ENCODE data around the gene SMYD3. TPM values are rescaled to one million over a fixed set of nuclear protein-coding genes. Genes with fewer than 3 reads are reported as not detected.

SMYD3 gene
- total and polyA plus RNA-seq, 10 of the 15 experiments (the other 5 are each of a cell fraction or from before 2014, with no cell fraction given), result 18.3 to 54.0 (median 24.8) TPM

GRCh38 chr1:245921417-245921816 lies 585.7 kb downstream of the SMYD3 start:
- H3K9me3 ChIP-seq (replicated peaks; ENCODE audit: control insufficient read depth, insufficient read depth, low read length), result no peaks in the 10 kb centered on the region; the same call in 1 of the 3 replicates
- peaks cover 3% of the 10 kb centered on the region; the same call in 1 of the 2 replicates for H3K4me1 ChIP-seq (ENCODE audit: control insufficient read depth, insufficient read depth, low read length)
- H3K79me2 ChIP-seq (ENCODE audit: control insufficient read depth, insufficient read depth, low read length), result no peaks in the 10 kb centered on the region
- H3K27me3 ChIP-seq (replicated peaks in 1 of 2; ENCODE audit: control insufficient read depth in 2 of 2, insufficient read depth in 2 of 2, low read length in 1 of 2), result no peaks in the 10 kb centered on the region
- POLR2A ChIA-PET, result no interaction called here
- FAIRE-seq (no peak), DNase-seq (ENCODE audit: low read depth, low spot score) (no peak), ATAC-seq (no peak)
- H2AFZ ChIP-seq (ENCODE audit: control insufficient read depth, low read depth, low read length), result no peak overlapping the region
- no peak for TF ChIP-seq JUND (IDR thresholded peaks at IDR 0.05; ENCODE audit: low read depth, low read length)
- TF ChIP-seq IRF4 (IDR thresholded peaks at IDR 0.05; ENCODE audit: low read depth, low read length), result no peak
- no peak for TF ChIP-seq CREB1 (IDR thresholded peaks at IDR 0.05; ENCODE audit: low read depth)
- TF ChIP-seq NFYA (IDR thresholded peaks at IDR 0.05; ENCODE audit: borderline replicate concordance, low read depth, low read length), result no peak
- TF ChIP-seq, protein P1, sequence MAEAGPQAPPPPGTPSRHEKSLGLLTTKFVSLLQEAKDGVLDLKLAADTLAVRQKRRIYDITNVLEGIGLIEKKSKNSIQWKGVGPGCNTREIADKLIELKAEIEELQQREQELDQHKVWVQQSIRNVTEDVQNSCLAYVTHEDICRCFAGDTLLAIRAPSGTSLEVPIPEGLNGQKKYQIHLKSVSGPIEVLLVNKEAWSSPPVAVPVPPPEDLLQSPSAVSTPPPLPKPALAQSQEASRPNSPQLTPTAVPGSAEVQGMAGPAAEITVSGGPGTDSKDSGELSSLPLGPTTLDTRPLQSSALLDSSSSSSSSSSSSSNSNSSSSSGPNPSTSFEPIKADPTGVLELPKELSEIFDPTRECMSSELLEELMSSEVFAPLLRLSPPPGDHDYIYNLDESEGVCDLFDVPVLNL (IDR thresholded peaks at IDR 0.05; ENCODE audit: low read depth, low read length), result no peak
- TF ChIP-seq, protein P2, sequence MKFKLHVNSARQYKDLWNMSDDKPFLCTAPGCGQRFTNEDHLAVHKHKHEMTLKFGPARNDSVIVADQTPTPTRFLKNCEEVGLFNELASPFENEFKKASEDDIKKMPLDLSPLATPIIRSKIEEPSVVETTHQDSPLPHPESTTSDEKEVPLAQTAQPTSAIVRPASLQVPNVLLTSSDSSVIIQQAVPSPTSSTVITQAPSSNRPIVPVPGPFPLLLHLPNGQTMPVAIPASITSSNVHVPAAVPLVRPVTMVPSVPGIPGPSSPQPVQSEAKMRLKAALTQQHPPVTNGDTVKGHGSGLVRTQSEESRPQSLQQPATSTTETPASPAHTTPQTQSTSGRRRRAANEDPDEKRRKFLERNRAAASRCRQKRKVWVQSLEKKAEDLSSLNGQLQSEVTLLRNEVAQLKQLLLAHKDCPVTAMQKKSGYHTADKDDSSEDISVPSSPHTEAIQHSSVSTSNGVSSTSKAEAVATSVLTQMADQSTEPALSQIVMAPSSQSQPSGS (IDR thresholded peaks at IDR 0.05; ENCODE audit: low read length), result no peak
- no peak for TF ChIP-seq WRNIP1 (IDR thresholded peaks at IDR 0.05; ENCODE audit: borderline replicate concordance, low read depth, low read length)
- TF ChIP-seq MTA3 (IDR thresholded peaks at IDR 0.05; ENCODE audit: borderline replicate concordance, low read length), result no peak
- TF ChIP-seq BRCA1 (IDR thresholded peaks at IDR 0.05; ENCODE audit: low read depth, low read length), result no peak
- no peak for TF ChIP-seq SMARCA5 (IDR thresholded peaks at IDR 0.05)
- no peak for TF ChIP-seq ZBTB40 (IDR thresholded peaks at IDR 0.05; ENCODE audit: borderline replicate concordance)
- no TSS peak for BruUV-seq (replicated peaks)
- H3K9ac ChIP-seq (ENCODE audit: control insufficient read depth, insufficient read depth, low read length), result no peak overlapping the region
- no peaks in the 10 kb centered on the region for H3K36me3 ChIP-seq (ENCODE audit: control insufficient read depth in 2 of 2, insufficient read depth in 2 of 2, low read length in 1 of 2)
- CTCF ChIA-PET, result no interaction called here
- H4K20me1 ChIP-seq (ENCODE audit: control insufficient read depth, insufficient read depth), result no peaks in the 10 kb centered on the region
- no peak overlapping the region for H3K4me3 ChIP-seq
- H3K27ac ChIP-seq (ENCODE audit: control insufficient read depth, insufficient read depth), result no peak overlapping the region
- SMC1A ChIA-PET (ENCODE audit: uncharacterized antibody, unreplicated experiment), result interaction anchor here (1.0 to 1.9 kb wide), 7 partner anchors 16 to 70 kb away, joined by 3 to 4 read pairs (median 4); no protein-coding TSS in a partner anchor
- WGBS (ENCODE audit: insufficient coverage, insufficient replicate concordance, low lambda C conversion rate, missing lambda C conversion rate), result 97% methylated on average over 2 of the region's 2 CpGs
- RAD21 ChIA-PET (ENCODE audit: unreplicated experiment), result interaction anchor here (1.5 kb wide), 1 partner anchor 20 kb away, joined by 3 read pairs; no protein-coding TSS in a partner anchor
- in situ Hi-C loops (cut with MboI), result no loop called here
- H3K4me2 ChIP-seq (ENCODE audit: control insufficient read depth, insufficient read depth), result no peak overlapping the region
- intact Hi-C loops (cut with micrococcal nuclease; ENCODE audit: unreplicated experiment), result no loop called here
